ACC112 (cell line): ENCODE results near the gene HAUS8.

Experiments used
- H2AFZ ChIP-seq: fragments of 200-600 bp; sonication (generic); one replicate; pipeline ENCODE4 v1.6.0; 2017; ENCODE audit warnings: antibody characterized with exemption, low read length; ENCODE audit not compliant: unreplicated experiment
- H3K27ac ChIP-seq: fragments of 200-600 bp; sonication (generic); 2 replicates; pipeline ENCODE4 v1.5.1; 2014; ENCODE audit warnings: low read depth, mild to moderate bottlenecking, antibody characterized with exemption, low read length, moderate library complexity
- H3K27me3 ChIP-seq: fragments of 200-600 bp; sonication (generic); 2 replicates; pipeline ENCODE4 v1.6.1; 2014; ENCODE audit warnings: mild to moderate bottlenecking, antibody characterized with exemption, low read length, moderate library complexity, mixed read lengths; ENCODE audit not compliant: insufficient read depth
- H3K36me3 ChIP-seq: fragments of 200-600 bp; sonication (generic); 2 replicates; pipeline ENCODE4 v1.6.1; 2016; ENCODE audit warnings: mild to moderate bottlenecking, antibody characterized with exemption, low read length, moderate library complexity, mixed read lengths; ENCODE audit not compliant: insufficient read depth
- H3K4me1 ChIP-seq: fragments of 200-600 bp; sonication (generic); one replicate; pipeline ENCODE4 v1.6.1; 2016; ENCODE audit warnings: low read length, mixed read lengths; ENCODE audit not compliant: insufficient read depth, unreplicated experiment, control insufficient read depth
- H3K4me3 ChIP-seq: fragments of 200-600 bp; sonication (generic); 2 replicates; pipeline ENCODE4 v1.5.1; 2014; ENCODE audit warnings: mild to moderate bottlenecking, low read depth, low read length
- H3K79me2 ChIP-seq: fragments of 200-600 bp; sonication (generic); one replicate; pipeline ENCODE4 v1.6.0; 2016; ENCODE audit warnings: low read length; ENCODE audit not compliant: control insufficient read depth, unreplicated experiment, insufficient read depth

The HAUS8 gene

DNA sequence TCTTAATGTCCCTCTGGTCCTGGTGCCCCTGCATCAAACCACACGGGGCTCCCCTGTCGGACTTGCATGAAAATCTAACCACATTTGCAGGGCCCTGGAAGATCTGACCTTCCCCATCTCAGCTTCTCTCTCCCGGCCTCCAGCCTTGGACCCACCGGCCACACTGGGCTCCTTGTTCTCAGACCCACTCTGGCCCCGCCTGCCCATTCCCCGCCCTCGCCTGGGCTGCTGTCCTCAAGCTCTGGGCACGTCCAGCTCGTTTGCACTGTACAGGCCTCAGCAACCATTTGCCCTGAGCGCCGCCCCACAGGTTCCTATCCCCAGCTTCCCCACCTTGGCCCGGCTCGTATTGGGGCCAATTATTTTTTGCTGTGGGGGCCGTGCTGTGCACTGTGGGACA is 10.9 kb upstream of the HAUS8 start:
- peaks cover 80% of the 10 kb centered on the region for H3K79me2 ChIP-seq
- no peak overlapping the region for H3K27ac ChIP-seq
- H3K27me3 ChIP-seq = no peaks in the 10 kb centered on the region
- no peaks in the 10 kb centered on the region for H3K36me3 ChIP-seq
- peaks cover 24% of the 10 kb centered on the region for H3K4me1 ChIP-seq
- H3K4me3 ChIP-seq = no peak overlapping the region
- no peak overlapping the region for H2AFZ ChIP-seq

GRCh38 chr19:17081672-17082630 is 6.7 kb upstream of the HAUS8 start:
- no peak overlapping the region for H3K27ac ChIP-seq
- H3K79me2 ChIP-seq = peaks cover 75% of the 10 kb centered on the region
- no peaks in the 10 kb centered on the region for H3K27me3 ChIP-seq
- no peak overlapping the region for H2AFZ ChIP-seq
- H3K4me3 ChIP-seq = no peak overlapping the region
- no peaks in the 10 kb centered on the region for H3K36me3 ChIP-seq
- H3K4me1 ChIP-seq = peaks cover 29% of the 10 kb centered on the region

DNA sequence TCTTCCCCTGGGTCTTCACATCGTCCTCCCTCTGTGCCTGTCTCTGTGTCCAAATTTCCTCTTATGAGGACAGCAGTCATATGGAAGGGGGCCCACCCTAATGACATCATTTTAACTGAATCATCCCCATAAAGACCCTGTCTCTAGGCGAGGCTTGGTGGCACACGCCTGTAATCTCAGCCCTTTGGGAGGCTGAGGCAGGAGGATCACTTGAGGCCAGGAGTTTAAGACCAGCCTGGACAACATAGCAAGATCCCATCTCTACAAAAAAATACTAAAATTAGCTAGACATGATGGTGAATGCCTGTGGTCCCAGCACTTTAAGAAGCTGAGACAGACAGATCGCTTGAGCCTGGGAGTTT is 5.2 kb upstream of the HAUS8 start:
- H3K27me3 ChIP-seq = no peaks in the 10 kb centered on the region
- peak overlapping the region; percentile 62 for H3K4me3 ChIP-seq
- peaks cover 29% of the 10 kb centered on the region for H3K4me1 ChIP-seq
- peak overlapping the region; percentile 98 for H3K27ac ChIP-seq
- H3K79me2 ChIP-seq = peaks cover 76% of the 10 kb centered on the region
- no peaks in the 10 kb centered on the region for H3K36me3 ChIP-seq
- H2AFZ ChIP-seq = no peak overlapping the region

GRCh38 chr19:17079710-17080439 is 4.6 kb upstream of the HAUS8 start:
- H3K36me3 ChIP-seq = no peaks in the 10 kb centered on the region
- no peaks in the 10 kb centered on the region for H3K27me3 ChIP-seq
- peak overlapping the region; percentile 98 for H3K27ac ChIP-seq
- H3K4me1 ChIP-seq = peaks cover 29% of the 10 kb centered on the region
- H2AFZ ChIP-seq = no peak overlapping the region
- peak overlapping the region; percentile 79 for H3K4me3 ChIP-seq
- H3K79me2 ChIP-seq = peaks cover 72% of the 10 kb centered on the region

DNA sequence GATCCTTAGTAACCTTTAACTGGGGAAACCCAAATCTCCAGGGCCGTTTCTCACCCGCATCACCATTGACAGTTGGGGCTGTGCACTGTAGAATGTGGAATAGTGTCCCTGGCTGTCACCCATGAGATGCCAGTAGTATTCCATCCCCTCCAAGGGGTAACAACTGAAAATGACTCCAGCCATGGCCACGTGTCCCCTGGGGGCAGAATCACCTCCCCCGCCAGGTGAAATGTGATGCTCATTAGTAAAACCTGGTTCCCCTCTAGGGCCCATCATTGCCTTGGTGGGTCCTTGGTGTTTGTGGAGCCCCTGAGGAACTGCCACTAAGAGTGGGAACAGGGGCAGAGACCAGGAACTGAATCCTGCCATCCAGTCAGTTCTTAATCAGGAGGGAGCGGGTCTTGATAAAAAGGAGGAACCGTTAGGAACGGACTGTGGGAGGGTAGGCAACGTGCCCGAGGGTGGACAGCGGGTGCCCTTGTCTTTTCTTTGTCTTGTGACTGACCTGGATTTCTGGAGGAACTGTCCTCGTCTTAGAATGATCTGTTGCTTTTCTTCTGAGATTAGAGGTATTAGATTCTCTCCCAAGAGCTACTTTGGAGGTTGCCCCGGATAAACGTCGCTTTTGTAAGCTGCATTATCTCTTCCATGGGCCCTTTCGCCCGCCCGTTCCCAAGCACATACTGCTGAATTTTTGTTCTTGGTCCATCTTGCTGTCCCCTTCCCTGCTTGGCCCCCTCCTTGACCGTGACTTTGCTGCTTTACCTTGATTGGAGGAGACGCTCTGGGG is 3.9 kb upstream of the HAUS8 start:
- H3K79me2 ChIP-seq = peaks cover 77% of the 10 kb centered on the region
- H3K27me3 ChIP-seq = no peaks in the 10 kb centered on the region
- no peak overlapping the region for H2AFZ ChIP-seq
- no peaks in the 10 kb centered on the region for H3K36me3 ChIP-seq
- peak overlapping the region; percentile 98 for H3K27ac ChIP-seq
- H3K4me1 ChIP-seq = peaks cover 32% of the 10 kb centered on the region
- H3K4me3 ChIP-seq = peak overlapping the region; percentile 79

DNA sequence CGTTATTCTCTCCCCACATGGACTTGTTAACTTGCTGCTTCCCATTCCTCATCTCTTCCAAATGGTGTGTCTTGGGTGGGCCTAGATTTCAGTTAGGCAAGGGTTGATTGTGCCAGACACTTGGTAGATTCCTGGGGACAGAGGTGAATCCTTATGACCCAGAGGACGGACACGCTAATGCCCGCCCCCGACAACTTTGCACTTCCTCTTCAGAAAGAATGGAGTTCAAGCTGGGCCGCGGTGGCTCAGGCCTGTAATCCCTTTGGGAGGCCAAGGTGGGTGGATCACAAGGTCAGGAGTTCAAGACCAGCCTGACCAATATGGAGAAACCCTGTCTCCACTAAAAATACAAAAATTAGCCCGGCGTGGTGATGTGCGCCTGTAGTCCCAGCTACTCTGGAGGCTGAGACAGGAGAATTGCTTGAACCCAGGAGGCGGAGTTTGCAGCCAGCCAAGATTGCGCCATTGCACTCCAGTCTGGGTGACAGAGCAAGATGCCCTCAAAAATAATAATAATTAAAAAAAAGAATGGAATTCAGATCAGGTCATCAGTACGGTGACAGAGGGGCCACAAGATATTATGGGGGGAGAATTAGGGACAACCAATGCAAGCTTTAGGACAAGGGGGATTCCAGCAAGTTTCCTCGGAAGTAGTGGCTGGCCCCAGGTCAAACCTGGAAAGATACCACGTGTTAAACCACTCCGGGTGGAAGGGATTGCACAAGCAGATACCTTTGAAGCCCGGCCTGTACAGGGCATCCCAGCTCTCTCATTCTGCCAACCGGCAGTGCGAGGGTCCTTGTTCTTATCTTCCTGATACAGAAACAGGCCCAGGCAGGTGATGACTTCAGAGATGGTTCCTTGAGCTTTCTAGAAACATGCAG is 3.0 kb upstream of the HAUS8 start:
- Histone ChIP-seq H3K4me3 (peak overlapping the region; percentile 96), H3K27ac (peak overlapping the region; percentile 98), H3K4me1 (peaks cover 37% of the 10 kb centered on the region)

DNA sequence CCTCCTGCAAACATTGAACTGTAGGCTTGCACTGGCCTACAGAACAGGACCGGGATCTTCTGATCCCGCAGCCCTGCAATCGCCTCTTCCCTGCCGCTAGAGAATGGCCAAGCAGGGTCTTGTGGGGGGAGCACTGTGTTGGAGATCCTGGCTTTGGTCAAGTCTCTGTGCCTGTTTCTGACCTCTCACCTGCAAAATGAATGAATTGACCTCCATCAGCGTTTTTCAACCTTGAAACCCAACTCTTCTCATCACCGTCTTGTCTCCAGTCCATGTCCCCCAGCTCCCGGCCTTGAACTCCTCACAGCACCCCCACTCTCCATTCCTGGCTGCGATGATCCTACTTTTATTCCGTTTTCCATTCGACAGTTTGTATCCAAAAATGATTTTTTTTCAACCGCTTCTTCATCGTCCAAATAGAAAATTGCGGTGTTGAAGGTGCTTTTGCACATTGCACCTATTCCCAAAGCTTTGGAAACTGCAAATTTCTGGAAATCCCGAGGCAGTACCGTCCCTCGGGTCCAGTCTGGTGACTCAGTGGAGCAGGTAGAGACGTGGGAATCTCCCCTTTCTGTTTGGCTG is 2.3 kb upstream of the HAUS8 start:
- Histone ChIP-seq H3K27ac (peak overlapping the region; percentile 32; the same call in 1 of the 2 replicates), H3K79me2 (peaks cover 80% of the 10 kb centered on the region), H3K36me3 (no peaks in the 10 kb centered on the region), H3K27me3 (no peaks in the 10 kb centered on the region), H3K4me1 (peaks cover 37% of the 10 kb centered on the region), H2AFZ (no peak overlapping the region), H3K4me3 (peak overlapping the region; percentile 96; the same call in 1 of the 2 replicates)

More for the DNA sequence above, 3.0 kb upstream of the HAUS8 start:
- Histone ChIP-seq H3K36me3 (no peaks in the 10 kb centered on the region), H3K27me3 (no peaks in the 10 kb centered on the region), H2AFZ (no peak overlapping the region), H3K79me2 (peaks cover 82% of the 10 kb centered on the region)

DNA sequence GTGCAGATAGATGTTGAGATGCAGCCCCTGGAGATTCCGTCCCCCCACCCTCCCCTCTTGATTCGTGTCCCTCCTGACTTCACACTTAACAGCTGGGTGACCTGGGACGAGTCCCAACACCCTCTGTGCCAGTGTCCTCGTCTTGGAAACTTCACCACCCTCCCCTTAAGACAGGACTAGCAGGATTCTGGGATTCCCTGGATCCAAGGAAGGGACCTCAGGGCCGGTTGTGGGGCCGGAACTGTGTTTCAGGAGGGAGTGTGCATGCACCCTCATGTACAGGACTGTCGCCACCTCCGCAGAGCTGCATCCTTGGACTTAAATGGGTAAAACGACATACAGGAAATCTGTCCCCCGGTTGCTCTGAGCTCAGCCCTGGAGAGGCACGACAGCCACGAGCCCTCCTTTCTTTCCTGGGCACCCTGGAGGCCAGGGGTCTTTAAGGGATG is 1.3 kb upstream of the HAUS8 start:
- Histone ChIP-seq H2AFZ (no peak overlapping the region), H3K4me1 (peaks cover 33% of the 10 kb centered on the region), H3K27ac (no peak overlapping the region; the same call in 1 of the 2 replicates), H3K79me2 (peaks cover 70% of the 10 kb centered on the region), H3K4me3 (peak overlapping the region; percentile 96), H3K27me3 (no peaks in the 10 kb centered on the region), H3K36me3 (no peaks in the 10 kb centered on the region)

DNA sequence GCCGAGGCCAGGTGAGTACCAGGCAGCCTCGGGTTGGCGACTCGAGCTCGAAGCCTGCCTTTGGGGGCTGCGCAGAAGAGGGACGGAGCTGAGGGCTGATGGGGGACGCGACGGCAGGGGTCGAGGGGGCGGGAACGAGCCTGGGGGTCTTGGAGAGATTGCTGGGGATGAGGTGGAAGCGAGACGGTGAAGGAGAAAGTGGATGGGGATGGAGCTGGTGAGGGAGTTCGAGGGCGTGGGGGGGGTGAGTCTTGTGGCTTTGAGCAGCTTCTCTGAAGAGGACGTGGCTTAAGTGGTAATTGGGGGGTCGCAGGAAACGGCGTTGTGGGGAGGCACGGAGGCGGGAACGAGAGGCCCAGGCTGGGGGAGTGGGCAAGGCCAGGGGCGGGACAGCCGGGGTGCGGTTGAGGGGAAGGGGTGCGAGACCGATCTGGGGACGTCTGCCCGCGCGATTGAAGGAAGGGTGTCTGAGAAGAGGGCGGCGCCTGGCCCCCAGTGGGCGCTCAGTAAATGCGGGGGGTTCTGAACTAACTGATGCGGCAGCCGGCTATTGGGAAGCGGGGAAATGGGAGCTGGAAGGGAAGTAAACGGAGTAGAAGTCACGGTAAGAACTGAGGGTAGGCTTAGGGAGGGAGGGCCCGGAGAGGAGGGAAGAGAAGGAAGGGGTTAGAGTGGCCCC is 751 bp upstream of the HAUS8 start:
- Histone ChIP-seq H3K36me3 (no peaks in the 10 kb centered on the region), H3K27ac (peak overlapping the region; percentile 58), H3K4me1 (peaks cover 33% of the 10 kb centered on the region), H3K27me3 (no peaks in the 10 kb centered on the region), H3K4me3 (peak overlapping the region; percentile 96), H2AFZ (peak overlapping the region; percentile 59), H3K79me2 (peaks cover 64% of the 10 kb centered on the region)
